Retinal pigment epithelial cell (primary cell): Measurements from ENCODE around the gene RNF144B.

Experiments
- DNase-seq: peaks from one replicate; pipeline ENCODE4 v3.0.0-alpha.2; 2010; ENCODE audit warnings: low read depth
- H3K4me3 ChIP-seq: 2 replicates; pipeline ENCODE4 v1.5.1; 2011; ENCODE audit warnings: mild to moderate bottlenecking, low read length, control low read depth, moderate library complexity
- TF ChIP-seq, protein P1 (sequence below): conservative IDR thresholded peaks from 2 replicates; pipeline ENCODE4 v1.5.1; 2011; ENCODE audit warnings: low read depth, low read length, control low read depth, inconsistent platforms

RNF144B gene

DNA sequence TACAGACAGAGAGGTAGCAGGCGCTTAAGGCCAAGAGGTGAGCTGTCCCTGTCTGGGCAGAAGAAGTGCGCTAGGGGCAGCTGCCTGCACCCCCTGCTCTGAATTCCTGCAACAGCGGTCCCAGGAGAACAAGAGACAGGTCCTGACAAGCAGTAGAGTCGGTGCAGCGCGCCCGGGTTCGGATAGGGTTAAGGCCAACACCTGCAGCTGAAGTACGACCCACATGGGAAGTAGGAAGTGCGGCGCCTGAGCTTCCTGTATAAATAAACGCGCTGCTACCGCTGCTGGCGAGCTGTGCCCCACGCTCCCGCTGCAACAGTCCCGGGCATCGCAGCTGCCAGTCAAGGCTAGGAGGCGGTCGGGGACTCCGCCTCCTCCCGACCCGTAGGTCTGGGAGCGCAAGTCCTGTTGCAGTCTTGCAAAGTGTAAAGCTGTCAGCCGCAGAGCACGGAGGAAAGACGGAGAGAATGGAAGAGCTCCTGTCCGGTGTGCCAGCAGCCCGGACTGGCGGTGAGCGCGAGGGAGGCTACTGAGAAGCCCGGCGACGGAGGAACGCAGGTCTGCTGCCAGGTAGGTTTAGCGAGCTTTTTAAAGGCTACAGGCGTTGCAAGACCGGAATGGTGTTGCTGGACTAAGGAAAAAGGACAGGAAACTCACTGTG is at the start of gene RNF144B:
RNF144B (plus strand) TSS at position 290 of the 661 bp plus-strand sequence. CDS start 12,185 bp downstream, outside the sequence.
- H3K4me3 ChIP-seq = peak within 1 kb of the TSS; percentile 75
- TF ChIP-seq, protein P1, sequence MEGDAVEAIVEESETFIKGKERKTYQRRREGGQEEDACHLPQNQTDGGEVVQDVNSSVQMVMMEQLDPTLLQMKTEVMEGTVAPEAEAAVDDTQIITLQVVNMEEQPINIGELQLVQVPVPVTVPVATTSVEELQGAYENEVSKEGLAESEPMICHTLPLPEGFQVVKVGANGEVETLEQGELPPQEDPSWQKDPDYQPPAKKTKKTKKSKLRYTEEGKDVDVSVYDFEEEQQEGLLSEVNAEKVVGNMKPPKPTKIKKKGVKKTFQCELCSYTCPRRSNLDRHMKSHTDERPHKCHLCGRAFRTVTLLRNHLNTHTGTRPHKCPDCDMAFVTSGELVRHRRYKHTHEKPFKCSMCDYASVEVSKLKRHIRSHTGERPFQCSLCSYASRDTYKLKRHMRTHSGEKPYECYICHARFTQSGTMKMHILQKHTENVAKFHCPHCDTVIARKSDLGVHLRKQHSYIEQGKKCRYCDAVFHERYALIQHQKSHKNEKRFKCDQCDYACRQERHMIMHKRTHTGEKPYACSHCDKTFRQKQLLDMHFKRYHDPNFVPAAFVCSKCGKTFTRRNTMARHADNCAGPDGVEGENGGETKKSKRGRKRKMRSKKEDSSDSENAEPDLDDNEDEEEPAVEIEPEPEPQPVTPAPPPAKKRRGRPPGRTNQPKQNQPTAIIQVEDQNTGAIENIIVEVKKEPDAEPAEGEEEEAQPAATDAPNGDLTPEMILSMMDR = no peak
- DNase-seq = peak; percentile 54

DNA sequence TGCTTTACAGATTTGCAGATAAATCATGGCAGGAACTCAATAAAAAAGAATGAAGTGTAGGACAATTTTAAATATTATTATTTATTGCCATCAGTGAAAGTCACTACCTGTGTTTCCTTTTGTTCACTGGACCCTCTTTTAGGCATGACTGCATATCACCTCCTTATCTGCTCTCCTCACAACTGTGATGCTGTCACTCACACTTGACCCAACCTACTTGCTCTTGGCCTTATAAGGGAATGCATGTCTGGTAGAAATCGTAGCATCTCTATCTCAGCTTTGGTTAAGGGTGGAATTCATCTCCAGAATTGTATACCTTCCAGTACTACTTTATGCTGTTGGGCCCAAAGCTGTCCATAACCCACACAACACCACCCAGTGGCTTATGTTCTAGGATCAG is 47.6 kb upstream of the RNF144B start:
- TF ChIP-seq, protein P1 = no peak
- no peak for DNase-seq
- no peak overlapping the region for H3K4me3 ChIP-seq

DNA sequence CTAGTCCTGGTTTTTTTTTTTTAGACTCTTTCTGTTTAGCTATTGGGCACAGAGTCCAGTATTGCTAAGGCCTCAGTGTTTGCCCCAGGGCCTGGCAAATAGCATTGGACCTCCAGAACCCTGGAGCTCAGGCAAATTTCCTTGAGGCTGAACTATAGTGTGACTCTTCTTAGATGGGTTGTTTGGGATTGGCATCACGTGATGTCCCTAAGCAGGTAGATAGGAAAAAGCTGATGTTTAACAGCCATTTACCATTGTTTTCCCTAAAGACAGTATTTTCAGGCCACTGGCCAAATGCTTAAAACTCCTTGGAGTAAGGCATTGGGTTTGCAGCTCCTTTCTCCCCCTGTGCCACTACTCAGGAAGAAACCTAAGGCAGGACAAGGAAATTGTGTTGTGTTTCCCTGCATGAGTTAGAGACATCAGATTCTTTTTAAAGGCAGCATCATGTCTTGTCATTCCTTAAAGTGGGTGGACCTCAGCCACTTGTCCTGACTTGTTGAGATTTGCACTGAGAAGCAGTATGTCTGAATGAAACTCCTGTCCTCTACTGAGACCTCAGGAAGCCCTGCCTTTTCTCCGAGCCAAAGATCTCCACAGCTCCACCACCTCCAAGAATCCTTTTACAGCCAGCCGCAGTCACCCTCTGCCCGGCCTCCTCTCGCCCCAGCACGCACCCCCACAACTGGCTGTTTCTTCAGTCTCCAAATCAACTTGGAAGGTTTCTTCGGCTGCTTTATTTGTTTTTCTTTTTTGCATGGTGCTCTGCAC is 46.2 kb upstream of the RNF144B start:
- DNase-seq = no peak
- TF ChIP-seq, protein P1 = no peak
- no peak overlapping the region for H3K4me3 ChIP-seq

DNA sequence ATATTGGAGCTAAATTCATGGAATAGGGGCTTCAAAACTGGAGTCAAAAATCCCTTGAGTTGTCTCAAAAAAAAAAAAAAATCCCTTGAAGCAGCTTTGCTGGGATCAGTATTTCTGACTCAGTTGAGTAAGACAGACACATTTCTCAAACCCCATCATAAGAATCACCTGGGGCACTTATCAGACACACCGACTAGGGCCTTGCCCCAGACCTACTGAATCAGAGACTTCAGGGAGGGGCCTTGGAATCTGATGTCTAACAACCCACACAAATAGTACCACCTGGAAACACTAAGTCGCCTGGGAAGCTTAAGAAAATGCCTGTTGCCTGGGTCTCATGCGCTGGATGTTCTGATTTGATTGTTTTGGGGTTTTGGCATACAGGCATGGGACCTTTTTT is 44.9 kb upstream of the RNF144B start:
- TF ChIP-seq, protein P1 = no peak
- DNase-seq = no peak
- H3K4me3 ChIP-seq = no peak overlapping the region

DNA sequence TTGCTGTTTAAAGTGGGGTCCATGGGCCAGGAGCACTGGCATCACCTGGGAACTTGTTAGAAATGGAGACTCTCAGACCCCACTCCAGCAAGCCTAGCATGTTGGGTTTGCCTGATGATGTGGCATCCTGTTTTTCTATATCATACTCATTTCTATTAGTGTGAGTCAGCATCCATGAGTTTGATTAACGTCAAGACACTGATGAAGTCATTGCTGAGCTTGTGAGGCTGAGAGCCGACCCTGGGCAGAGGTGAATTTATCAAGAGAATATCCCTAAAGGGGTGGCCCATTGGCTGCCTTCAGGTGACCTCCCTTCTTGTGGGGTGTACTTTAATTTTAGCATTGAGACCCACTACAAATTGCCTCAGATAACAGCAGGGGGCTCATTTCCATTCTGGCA is 43.4 kb upstream of the RNF144B start:
- no peak for DNase-seq
- TF ChIP-seq, protein P1 = no peak
- H3K4me3 ChIP-seq = no peak overlapping the region

DNA sequence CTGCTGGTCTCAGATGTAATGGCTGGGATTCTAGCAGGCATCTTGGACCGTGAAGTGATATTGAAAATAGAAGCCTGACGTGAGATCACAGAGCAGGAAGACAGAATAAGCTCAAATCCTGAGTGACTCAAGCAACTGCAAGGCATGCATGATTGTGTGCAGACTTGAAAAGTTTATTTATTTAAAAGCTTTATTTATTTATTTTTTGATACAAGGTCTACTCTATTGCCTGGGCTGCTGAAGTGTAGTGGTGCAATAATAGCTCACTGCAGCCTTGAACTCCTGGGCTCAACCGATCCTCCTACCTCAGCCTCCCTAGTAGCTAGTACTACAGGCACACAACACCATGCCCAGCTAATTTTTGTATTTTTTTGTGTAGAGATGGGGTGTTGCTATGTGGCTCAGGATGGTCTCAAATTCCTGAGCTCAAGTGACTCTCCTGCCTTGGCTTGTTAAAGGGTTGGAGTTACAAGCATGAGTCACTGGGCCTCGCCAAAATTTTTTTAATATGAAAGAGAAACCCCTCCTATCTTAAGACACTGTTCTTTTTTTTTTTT is 40.1 kb upstream of the RNF144B start:
- TF ChIP-seq, protein P1 = no peak
- DNase-seq = no peak
- H3K4me3 ChIP-seq = no peak overlapping the region
